Tongue (tissue), 2 donors: ENCODE measurements around the gene STAT1. TPM values are rescaled to one million over a fixed set of nuclear protein-coding genes. Genes with fewer than 3 reads are reported as not detected.

Experiments
- DNase-seq: peaks from one replicate; pipeline ENCODE4 v3.0.0-alpha.2; 2015
- total RNA-seq: library from RNA; depleted of rRNA; stranded (reverse); fragments of >200 nt; gene quantifications from one replicate; pipeline ENCODE4 v1.2.3, GENCODE V29; 2014

Gene STAT1
- total RNA-seq, 1 donor from 2014 or later = 55.0 TPM

DNA sequence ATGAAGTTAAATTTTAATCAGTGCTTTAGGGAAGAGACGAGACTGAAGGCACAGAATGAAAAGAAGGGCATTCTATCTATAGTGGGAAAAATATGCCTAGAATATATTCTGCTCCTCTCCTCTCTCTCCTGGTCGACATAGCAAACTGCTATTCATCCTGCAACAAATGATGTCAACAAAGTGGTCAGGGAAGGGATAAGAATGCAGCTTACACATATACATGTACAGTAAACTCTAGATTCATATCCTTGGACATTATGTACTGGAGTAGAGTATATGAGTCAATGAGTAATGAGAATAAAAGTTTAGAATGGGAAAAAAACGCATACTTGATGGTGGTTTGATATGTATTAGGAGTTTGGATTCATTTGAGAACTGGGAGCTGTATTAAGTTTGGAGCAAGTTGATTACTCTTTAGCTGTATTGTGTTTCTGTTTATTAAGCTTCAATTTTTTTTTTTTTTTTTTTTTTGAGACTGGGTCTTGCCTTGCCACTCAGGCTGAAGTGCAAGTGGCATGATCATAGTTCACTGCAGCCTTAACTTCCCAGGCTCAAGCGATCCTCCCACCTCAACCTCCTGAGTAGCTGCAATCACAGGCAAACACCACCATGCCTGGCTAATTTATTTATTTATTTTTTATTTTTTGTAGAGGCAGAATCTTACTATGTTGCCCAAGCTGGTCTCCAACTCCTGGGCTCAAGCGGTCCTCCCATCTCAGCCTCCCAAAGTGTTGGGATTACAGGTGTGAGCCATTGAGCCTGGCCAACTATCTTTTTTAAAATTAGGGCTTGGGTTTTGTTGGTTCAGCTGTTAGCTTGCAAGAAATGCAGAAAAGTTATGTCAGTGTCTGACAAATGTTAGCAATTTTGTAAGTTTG, 53.8 kb downstream of the STAT1 start:
- DNase-seq = no peak

DNA sequence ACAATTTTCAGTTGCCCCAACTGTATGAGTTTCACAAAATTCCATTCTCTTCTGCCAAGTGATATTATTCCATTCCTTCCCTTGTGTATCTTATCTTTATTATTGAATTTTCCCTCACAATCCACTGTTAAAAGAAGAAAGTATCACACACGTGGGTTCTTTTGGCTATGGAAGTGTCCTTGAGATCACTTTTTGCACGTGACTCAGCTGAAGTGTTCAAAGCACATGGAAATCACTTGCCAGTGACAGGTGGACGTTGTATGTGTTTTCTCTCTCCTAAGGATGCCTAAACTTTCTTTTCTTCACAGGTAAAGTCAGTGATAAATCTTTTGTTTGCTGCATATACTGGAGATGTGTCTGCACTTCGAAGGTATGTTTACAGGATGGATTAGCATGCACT, 60.7 kb downstream of the STAT1 start:
- no peak for DNase-seq

DNA sequence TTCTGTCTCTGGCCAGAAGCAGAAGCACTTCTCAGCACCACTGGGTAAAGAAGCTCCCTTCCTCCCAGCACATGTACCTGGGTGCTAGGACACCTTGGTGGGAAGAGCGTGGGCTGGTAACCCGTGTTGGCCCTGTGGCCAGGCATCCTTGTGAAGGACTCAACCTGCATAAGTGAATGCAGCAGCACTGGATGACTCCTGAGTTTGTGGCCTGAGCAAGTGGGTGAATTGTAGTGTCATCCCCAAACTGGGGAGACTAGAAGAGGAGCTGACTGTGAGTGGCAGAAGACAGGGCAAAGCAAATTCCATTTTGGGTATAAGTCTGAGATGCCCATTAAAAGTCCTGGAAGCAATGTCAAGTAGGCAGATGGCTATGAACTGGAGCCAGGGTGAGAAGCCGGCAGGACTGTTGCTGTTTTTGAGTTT, 63.4 kb downstream of the STAT1 start:
- DNase-seq = no peak

DNA sequence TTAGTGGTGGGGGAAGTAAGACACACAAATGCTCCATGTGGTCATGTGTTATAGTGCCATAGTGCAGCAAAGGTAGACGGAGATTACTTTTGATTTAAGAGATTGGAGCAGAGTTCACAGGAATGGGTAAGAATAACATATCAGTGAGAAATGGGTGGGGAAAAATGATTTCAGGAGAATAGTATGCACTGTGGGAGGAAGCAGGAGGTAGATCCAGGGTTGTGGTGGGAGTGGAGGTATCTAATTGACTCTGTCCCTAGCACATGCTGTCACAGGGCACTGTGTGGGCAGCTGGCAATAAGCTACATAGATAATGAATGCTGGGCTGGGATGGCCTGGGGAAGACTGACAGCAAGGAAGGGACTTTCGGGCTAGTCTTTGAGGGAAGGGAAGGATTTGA, 65.3 kb downstream of the STAT1 start:
- no peak for DNase-seq

DNA sequence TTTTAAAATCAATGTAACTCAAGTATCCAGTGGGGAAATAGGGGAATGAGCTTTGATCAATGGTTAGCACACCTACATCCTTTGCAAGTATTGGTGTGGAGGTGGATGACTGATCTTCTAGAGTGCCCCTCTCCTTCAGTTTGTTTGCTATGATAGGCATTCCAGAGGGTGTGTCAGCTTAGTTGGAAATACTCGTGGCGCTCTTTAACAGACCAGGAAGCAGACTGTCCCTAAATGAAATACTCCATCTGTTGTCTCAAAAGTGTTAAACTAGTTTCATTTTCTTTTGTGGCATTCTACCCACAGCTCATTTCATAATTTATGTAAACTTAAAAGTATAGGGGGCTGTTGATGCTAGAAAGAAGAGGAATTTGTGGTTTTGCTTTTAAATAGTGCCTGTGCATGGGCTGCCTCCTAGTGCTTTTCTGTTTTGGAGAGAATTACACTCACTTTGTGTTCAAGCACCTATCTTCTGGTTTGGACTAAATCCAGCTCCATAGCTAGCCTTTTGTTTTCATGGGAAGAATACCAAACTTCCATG, 66.2 kb downstream of the STAT1 start:
- peak; percentile 43 for DNase-seq

DNA sequence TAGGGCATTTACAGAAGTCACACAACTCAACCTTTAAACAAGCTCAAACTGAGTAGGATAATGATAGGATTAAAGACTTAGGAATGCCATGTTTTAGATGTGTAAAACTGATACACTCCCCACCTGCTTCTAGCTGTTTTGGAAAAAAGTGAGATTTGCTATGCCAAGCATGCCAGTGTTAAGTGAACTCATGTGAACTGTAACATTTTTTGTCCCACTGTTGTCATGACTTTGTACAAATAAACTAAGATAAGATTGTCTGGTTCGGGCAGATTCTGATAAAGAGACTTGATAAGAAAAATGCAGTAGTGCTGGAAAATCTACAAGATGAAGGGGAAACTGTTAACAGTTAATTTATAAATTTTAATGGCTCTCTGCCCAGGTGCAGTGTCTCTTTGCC, 66.8 kb downstream of the STAT1 start:
- DNase-seq = peak; percentile 55

DNA sequence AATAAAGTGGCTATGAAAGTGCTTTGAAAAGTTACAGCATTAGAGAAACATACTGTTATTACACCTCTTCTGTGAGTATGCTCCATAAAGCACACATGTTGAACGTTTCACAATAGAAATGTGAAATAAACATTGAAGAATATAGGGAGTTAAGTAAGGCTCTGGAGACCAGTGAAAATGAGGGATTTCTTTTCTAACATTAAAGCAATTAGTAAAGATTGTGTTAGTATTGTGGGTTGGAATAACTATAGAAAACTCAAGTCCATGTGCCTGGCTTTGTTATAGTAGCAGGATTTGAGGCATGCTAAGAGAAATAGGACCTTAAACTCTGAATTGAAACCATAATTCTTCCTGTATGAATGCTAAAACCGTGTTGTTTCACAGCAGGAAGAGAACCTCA, 70.3 kb downstream of the STAT1 start:
- DNase-seq = no peak

DNA sequence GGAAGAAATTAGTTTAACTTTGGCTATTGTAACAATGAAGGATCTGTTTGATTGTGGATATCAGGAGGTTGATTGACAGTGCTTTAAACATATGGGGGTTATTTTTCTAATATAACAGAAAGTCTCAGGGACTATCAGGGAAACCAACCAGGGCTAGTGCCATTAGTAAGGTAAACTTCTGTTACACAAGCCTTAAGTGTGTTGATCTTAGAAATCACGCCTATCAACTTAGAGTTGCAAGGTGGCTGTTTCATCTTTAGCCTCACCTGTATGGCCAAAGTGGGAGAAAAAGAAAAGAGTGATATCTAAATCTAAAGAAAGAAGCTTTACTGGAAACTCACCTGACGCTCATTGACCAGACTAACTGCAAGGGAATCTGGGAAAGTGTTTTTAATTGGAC, 71.3 kb downstream of the STAT1 start:
- DNase-seq = no peak

DNA sequence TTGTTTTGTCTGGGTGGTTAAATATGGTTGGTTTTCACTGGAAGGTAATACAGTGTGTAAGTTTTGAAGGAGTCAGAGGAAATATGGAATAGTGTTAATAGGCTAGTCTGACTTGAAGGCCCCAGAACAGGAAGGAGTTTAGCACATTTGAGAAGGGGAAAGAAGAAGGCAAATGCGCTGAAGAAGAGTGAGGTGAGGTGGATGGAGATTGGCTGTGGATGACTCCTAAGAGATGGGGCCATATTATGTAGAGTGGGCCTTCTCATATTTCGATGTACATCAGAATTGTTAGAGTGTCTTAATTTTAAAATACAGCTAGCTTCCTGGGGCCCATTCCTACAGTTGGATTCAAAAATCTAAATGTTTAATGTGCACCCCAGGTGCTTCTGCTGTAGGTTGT, 72.4 kb downstream of the STAT1 start:
- no peak for DNase-seq

DNA sequence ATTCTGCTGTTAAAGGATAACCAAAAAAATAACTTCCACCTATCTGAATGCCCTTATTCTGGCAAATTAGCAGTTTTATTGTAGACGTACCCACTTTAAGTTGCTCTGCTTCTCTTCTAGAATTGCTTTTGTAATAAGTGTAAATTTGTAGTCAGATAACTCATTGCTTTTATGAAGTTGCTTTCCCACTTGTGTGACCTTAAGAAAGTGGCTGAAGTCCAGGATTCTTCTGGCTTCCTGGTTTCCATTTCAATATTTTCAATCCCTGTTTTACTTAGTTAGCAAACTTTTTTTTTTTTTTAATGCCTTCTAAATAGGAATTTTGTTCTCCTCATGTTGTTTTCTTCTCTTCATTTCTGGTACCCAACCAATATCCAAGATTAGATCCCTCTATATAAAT, 73.5 kb downstream of the STAT1 start:
- no peak for DNase-seq

DNA sequence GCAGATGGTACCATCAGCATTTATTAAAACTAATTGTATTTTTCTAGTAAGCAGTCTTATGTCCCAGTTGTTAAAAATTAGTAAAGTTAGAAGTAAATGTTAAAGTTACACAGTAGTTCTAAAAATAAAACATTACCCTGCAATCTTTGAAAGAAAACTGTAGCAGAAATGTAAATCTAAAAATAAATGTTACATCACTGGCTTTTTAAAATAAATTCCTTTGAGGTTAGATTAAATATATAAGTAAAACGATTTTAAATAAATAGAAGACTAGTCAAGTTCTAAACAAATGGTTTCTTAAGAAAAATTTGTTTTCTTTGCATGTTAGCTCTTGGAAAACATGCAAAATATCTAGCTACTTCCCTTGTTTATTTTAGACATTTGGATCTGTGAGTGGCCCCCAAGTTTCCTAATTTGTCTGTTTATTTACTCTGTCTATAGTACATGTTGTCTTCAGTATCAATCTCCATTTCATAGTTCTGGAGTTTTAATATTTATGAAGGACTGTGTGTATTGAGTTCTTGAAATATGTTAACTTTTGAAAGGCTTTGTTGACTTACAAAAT, 75.1 kb downstream of the STAT1 start:
- no peak for DNase-seq

DNA sequence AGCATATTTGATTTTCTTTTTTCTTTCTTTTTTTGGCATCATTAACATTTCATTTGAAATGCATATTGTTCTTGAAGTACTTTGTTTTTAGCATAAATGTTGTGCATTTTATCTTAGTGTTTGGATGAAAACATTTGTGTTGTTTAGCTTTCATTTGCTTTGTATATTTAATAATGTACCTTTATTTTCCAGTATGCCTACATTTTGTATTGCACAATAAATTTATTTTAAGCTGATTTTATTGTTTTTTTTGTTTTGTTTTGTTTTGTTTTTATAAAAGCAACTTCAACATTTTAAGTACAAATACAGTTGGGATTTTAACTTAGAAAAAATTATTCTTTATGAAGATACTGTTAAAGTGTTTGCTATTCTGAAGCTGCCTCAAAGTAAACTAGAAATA, 78.9 kb downstream of the STAT1 start:
- DNase-seq = no peak

DNA sequence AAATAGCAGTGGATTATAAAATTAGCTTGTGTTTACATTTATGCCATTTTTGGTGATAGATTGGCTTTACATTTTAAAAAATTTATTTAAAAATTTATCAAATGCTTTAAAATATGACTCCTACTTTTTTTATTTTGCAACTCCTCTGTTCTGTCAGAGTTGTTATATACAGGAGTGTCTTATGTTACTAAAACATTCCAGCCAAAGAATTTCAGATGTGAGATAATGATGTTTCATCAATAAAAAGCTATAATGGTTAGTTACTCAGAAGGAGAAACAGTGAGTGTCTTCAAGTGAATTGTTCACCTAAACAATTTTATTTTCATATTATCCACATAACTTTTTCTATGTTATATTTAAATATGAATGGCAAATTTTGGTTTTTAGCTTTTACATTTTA, 80.6 kb downstream of the STAT1 start:
- no peak for DNase-seq

DNA sequence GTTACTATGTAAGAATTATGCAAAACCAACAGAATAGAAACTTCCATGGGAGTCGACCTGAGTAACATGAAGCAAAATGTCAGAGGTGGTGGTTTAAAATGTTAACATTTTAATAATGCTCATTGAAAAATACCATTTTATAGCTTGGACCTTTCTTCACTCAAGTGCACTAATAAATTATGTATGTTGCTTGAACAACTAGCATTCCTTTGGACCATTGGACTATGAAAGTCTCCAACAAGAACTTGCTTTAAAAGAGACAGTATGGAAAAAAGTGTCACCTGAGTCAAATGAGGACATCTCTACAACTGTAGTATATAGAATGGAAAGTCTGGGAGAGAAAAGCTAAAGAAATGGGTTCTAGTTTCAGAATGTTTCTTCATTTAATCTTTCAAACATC, 81.5 kb downstream of the STAT1 start:
- DNase-seq = no peak

DNA sequence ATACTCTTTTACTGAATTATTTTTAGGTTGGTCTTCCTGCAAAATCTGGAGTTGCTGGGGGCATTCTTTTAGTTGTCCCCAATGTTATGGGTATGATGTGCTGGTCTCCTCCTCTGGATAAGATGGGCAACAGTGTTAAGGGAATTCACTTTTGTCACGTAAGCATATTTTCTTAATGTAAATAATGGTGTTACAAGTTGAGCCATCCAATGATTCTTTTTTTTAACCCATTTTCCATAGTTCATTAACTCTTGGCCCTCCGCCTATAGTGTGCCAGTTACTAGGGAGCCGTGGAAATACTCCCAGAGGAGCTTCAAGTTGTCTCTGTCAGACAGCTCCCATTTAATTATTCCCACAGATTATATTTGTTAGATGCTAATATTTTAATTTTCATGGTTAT, 83.6 kb downstream of the STAT1 start:
- DNase-seq = no peak

DNA sequence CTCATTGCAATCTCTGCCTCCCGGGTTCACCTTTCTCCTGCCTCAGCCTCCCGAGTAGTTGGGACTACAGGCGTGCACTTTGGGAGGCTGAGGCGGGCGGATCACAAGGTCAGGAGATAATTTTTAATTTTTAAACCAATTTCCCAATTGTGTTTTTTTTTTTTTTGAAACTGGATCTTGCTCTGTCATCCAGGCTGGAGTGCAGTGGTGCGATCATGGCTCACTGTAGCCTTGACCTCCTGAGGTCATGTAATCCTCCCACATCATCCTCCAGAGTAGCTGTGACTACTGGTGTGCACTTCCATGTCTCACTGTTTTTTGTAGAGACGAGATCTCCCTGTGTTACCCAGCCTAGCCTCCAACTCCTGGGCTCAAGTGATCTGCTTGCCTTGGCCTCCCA, 84.1 kb downstream of the STAT1 start:
- no peak for DNase-seq

DNA sequence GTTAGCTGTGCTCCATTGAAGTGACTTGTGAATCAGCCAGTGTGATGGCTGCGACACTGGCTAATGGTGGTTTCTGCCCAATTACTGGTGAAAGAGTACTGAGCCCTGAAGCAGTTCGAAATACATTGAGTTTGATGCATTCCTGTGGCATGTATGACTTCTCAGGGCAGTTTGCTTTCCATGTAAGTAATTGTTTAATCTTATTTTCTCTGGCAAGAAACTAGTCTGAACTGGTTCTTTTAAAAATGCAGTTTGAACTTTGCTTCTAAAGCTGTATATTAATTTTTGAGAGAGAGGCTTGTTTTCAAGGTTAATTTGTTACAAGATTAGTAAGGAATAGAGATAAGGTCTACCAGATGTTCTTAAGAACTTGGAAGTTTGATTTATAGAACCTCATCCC, 86.7 kb downstream of the STAT1 start:
- no peak for DNase-seq

DNA sequence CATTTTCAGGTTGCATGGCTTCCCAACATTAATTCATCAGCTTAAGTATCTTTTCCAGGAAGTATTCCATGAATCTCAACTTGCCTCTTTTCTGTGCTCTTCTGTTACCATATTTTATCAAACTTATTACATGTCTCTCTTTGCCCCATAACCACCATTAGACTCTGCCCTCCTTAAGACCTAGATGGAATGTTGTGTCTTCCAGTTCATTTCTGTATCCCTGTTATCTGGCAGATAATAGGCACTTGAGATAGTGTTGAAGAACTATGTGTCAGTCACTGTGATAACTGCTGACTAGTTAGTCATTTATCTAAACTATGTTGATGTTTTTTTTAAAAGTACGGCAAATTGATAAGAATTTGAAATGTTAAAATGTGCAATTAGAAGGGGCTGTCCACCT, 91.6 kb downstream of the STAT1 start:
- no peak for DNase-seq

DNA sequence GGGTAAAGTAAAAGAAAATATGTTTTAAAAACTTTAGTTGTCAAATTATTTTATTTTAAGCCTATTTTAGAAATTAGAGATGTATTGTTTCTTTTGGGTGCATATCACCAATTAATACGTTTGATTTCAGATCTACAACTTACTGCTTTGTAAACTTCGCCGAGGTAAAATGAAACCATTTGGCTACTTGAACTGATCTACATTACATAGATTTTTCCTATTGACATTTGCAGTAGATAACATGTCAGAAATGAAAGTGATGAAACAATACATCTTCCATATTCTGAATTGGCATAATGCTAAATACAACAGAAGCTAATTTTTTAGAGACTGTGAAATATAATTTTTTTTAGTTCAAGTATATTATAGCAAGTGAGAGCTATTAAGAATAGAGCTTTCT, 93.9 kb downstream of the STAT1 start:
- no peak for DNase-seq
